Fibroblast of lung (primary cell): ENCODE data around the gene CDH9. TPM values are rescaled to one million over a fixed set of nuclear protein-coding genes. Genes with fewer than 3 reads are reported as not detected.

Source experiments
- DNase-seq, 2 donors: peaks; one replicate each; pipeline versions ENCODE4 v3.0.0 to v3.0.0-alpha.2; 2010; ENCODE audit warnings: low read depth in 2 of 2
- H2AFZ ChIP-seq: 2 replicates; pipeline ENCODE4 v1.5.1; 2012; ENCODE audit warnings: low read length, control low read depth, inconsistent platforms
- H3K27ac ChIP-seq: 2 replicates; pipeline ENCODE4 v1.5.1; 2011; ENCODE audit warnings: low read length, control low read depth; ENCODE audit not compliant: insufficient read depth
- H3K27me3 ChIP-seq: 2 replicates; pipeline ENCODE4 v1.5.1; 2011; ENCODE audit warnings: mild to moderate bottlenecking, low read length; ENCODE audit not compliant: control insufficient read depth, insufficient read depth
- H3K36me3 ChIP-seq: 2 replicates; pipeline ENCODE4 v1.5.1; 2011; ENCODE audit warnings: low read length; ENCODE audit not compliant: control insufficient read depth, insufficient read depth
- H3K4me1 ChIP-seq: 2 replicates; pipeline ENCODE4 v1.5.1; 2011; ENCODE audit warnings: low read length; ENCODE audit not compliant: control insufficient read depth, insufficient read depth; ENCODE audit errors: extremely low read depth
- H3K4me2 ChIP-seq: 2 replicates; pipeline ENCODE4 v1.5.1; 2011; ENCODE audit warnings: low read length, control low read depth; ENCODE audit not compliant: insufficient read depth; ENCODE audit errors: extremely low read depth
- H3K4me3 ChIP-seq, 4 experiments: fragments of 200-600 bp in 1 of 4; sonication (generic) in 1 of 4; replicated peaks in 1 of 4; 2 replicates each; pipeline ENCODE4 v1.5.1; 2011 to 2016; ENCODE audit warnings: low read length in 4 of 4, low read depth in 3 of 4, mild to moderate bottlenecking in 3 of 4, control low read depth in 2 of 4, inconsistent platforms in 1 of 4, mixed read lengths in 1 of 4; ENCODE audit not compliant: insufficient read depth in 1 of 4; ENCODE audit errors: control extremely low read depth in 1 of 4
- H3K79me2 ChIP-seq: 2 replicates; pipeline ENCODE4 v1.5.1; 2012; ENCODE audit warnings: mild to moderate bottlenecking, low read length, inconsistent platforms; ENCODE audit not compliant: control insufficient read depth, insufficient read depth
- H3K9ac ChIP-seq: 2 replicates; pipeline ENCODE4 v1.5.1; 2011; ENCODE audit warnings: mild to moderate bottlenecking, low read length, control low read depth; ENCODE audit not compliant: insufficient read depth
- H3K9me3 ChIP-seq: 2 replicates; pipeline ENCODE4 v1.5.1; 2012; ENCODE audit warnings: low read depth, low read length; ENCODE audit not compliant: control insufficient read depth, insufficient read depth
- H4K20me1 ChIP-seq: 2 replicates; pipeline ENCODE4 v1.5.1; 2011; ENCODE audit warnings: low read length; ENCODE audit not compliant: control insufficient read depth, insufficient read depth; ENCODE audit errors: extremely low read depth
- EZH2 ChIP-seq: IDR thresholded peaks from 2 replicates; pipeline ENCODE4 v1.5.1; 2012; ENCODE audit warnings: low read length, control low read depth, mild to moderate bottlenecking; ENCODE audit errors: missing control alignments
- polyA plus RNA-seq, 2 donors: library from polyadenylated mRNA; depleted of rRNA in 1 of 2; stranded (reverse) in 1 of 2; unstranded in 1 of 2; fragments of >200 nt; gene quantifications; 2 replicates each; pipeline ENCODE4 v1.2.1, GENCODE V29; 2011 to 2012; ENCODE audit warnings: missing spikeins in 1 of 2
- total RNA-seq: library from RNA; depleted of rRNA; stranded (reverse); fragments of >200 nt; gene quantifications from 2 replicates; pipeline ENCODE4 v1.2.1, GENCODE V29; 2014
- TF ChIP-seq, protein P1 (sequence below), 2 donors: IDR thresholded peaks in 1 of 2; conservative IDR thresholded peaks in 1 of 2; 1 replicate in 1 of 2; 2 replicates in 1 of 2; pipeline ENCODE4 v1.5.1; 2011 to 2012; ENCODE audit warnings: low read length in 2 of 2, control low read depth in 1 of 2, inconsistent platforms in 1 of 2, low read depth in 1 of 2, mild to moderate bottlenecking in 1 of 2

Gene CDH9
- total and polyA plus RNA-seq, 2 donors (not counting 1 experiment from before 2014, with no cell fraction given): not detected

DNA sequence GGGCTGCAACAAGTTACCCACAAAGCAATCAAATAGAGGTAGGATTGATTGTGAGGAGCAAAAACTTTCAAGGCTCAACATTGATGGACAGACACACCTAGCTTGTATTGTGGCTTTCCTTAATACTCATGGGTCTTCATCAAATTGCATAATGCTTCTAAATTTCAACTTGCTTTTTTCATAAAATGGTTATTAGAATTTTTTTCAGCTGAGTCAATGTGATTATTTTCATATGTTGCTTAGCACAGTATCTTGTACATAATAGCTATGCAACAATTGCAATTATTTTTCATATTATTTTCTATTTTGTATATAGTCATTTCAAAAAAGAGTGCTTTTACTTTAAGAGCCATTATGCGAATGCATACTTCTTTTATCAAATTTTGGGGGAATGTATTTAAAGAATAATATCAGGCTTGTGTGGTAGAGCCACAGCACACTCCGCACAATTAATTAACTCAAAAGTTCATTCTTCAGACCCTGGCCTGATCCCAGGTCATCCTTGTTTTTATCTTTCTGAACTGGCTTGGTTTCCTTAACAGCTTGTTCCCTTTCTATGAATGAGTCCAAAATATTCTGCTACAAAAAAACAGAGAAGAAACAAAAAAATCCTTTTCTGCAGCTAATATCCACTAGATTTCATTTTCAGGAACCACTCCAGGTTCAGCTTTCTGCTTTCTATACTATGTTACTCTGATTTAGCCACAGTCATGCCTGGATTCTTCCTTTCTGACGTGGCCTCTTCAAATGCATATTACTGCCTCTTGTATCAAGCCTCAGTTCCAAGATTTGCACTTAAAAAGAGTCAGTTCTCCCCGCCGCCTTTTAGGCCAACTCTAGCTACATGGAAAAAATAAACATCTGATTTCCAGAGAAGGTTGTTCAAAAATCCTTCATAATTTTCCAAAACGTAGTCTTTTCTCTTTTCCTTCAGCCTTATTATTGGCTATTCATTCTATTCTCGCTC, 45.3 kb upstream of the CDH9 start:
- H2AFZ ChIP-seq: no peak overlapping the region
- TF ChIP-seq, protein P1, sequence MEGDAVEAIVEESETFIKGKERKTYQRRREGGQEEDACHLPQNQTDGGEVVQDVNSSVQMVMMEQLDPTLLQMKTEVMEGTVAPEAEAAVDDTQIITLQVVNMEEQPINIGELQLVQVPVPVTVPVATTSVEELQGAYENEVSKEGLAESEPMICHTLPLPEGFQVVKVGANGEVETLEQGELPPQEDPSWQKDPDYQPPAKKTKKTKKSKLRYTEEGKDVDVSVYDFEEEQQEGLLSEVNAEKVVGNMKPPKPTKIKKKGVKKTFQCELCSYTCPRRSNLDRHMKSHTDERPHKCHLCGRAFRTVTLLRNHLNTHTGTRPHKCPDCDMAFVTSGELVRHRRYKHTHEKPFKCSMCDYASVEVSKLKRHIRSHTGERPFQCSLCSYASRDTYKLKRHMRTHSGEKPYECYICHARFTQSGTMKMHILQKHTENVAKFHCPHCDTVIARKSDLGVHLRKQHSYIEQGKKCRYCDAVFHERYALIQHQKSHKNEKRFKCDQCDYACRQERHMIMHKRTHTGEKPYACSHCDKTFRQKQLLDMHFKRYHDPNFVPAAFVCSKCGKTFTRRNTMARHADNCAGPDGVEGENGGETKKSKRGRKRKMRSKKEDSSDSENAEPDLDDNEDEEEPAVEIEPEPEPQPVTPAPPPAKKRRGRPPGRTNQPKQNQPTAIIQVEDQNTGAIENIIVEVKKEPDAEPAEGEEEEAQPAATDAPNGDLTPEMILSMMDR (conservative IDR thresholded peaks at IDR 0.05 in 1 of 2, IDR thresholded peaks at IDR 0.05 in 1 of 2; ENCODE audit: low read depth in 1 of 2, low read length in 2 of 2): no peak
- no peak for TF ChIP-seq EZH2
- no peaks in the 10 kb centered on the region for H3K9me3 ChIP-seq
- DNase-seq: peak in 1 of 2 donors; percentile 77
- H3K27ac ChIP-seq: no peak overlapping the region
- H3K27me3 ChIP-seq: no peaks in the 10 kb centered on the region
- no peaks in the 10 kb centered on the region for H3K36me3 ChIP-seq
- H3K79me2 ChIP-seq: no peaks in the 10 kb centered on the region
- no peaks in the 10 kb centered on the region for H4K20me1 ChIP-seq
- no peak overlapping the region for H3K4me3 ChIP-seq
- H3K9ac ChIP-seq: no peak overlapping the region
- no peak overlapping the region for H3K4me2 ChIP-seq
- no peaks in the 10 kb centered on the region for H3K4me1 ChIP-seq

DNA sequence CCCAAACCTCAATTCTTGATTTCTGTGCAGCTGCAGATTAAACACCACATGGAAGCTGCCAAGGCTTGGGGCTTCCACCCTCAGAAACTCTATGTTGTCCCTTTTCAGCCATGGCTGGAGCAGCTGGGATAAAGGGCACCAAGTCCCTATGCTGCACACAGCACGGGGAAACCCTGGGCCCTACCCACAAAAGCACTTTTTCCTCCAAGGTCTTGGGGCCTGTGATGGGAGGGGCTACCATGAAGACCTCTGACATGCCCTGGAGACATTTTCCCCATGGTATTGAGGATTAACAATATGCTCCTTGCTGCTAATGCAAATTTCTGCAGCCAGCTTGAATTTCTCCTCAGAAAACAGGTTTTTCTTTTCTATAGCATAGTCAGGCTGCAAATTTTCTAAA, 41.8 kb upstream of the CDH9 start:
- no peak for DNase-seq
- H3K27ac ChIP-seq: no peak overlapping the region
- no peaks in the 10 kb centered on the region for H3K9me3 ChIP-seq
- H2AFZ ChIP-seq: no peak overlapping the region
- no peaks in the 10 kb centered on the region for H3K79me2 ChIP-seq
- H3K36me3 ChIP-seq: no peaks in the 10 kb centered on the region
- H3K27me3 ChIP-seq: no peaks in the 10 kb centered on the region
- no peak overlapping the region for H3K4me3 ChIP-seq
- no peak overlapping the region for H3K9ac ChIP-seq
- no peak overlapping the region for H3K4me2 ChIP-seq
- no peaks in the 10 kb centered on the region for H3K4me1 ChIP-seq
- no peaks in the 10 kb centered on the region for H4K20me1 ChIP-seq
- TF ChIP-seq EZH2: no peak
- TF ChIP-seq, protein P1 (conservative IDR thresholded peaks at IDR 0.05 in 1 of 2, IDR thresholded peaks at IDR 0.05 in 1 of 2; ENCODE audit: low read depth in 1 of 2, low read length in 2 of 2): no peak

DNA sequence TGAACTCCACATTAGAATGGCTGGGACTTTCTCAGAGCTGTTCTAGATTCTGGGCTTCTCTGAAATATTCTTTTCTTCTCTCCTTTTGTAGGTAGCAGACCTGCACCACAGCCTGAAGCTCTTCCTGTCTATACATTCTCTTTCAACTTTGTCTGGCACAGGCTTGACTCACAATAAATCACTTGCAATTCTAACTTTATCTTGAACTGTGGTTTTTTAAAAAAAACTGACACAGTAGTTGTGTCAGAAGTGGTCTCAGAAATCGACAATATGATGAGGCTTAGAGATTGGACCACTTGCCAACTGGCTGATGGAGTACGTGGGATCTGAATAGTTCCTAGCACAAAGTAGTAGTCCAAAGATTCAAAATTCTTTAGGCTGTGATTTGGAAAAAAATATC, 24.1 kb upstream of the CDH9 start:
- Histone ChIP-seq H3K4me2 (no peak overlapping the region), H4K20me1 (no peaks in the 10 kb centered on the region), H3K4me1 (no peaks in the 10 kb centered on the region), H3K9me3 (no peaks in the 10 kb centered on the region), H3K27me3 (no peaks in the 10 kb centered on the region), H2AFZ (no peak overlapping the region), H3K27ac (no peak overlapping the region), H3K36me3 (no peaks in the 10 kb centered on the region), H3K9ac (no peak overlapping the region), H3K4me3 (no peak overlapping the region), H3K79me2 (no peaks in the 10 kb centered on the region)
- peak in 1 of 2 donors; percentile 28 for DNase-seq
- TF ChIP-seq, protein P1 (conservative IDR thresholded peaks at IDR 0.05 in 1 of 2, IDR thresholded peaks at IDR 0.05 in 1 of 2; ENCODE audit: low read depth in 1 of 2, low read length in 2 of 2): no peak
- TF ChIP-seq EZH2: no peak
